Parathyroid adenoma (tissue), 2 donors: ENCODE results near the gene KCNMB1.

Experiments used
- H2AFZ ChIP-seq: fragments of 300-600 bp; sonication (generic); one replicate; pipeline ENCODE4 v1.7.0; 2017; ENCODE audit warnings: antibody characterized with exemption, mild to moderate bottlenecking
- H3K27ac ChIP-seq: fragments of 300-600 bp; sonication (generic); one replicate; pipeline ENCODE4 v1.7.0; 2017
- H3K27me3 ChIP-seq: fragments of 300-600 bp; sonication (generic); one replicate; pipeline ENCODE4 v1.7.0; 2017; ENCODE audit warnings: low read length; ENCODE audit not compliant: control insufficient read depth, insufficient read depth
- H3K36me3 ChIP-seq: fragments of 300-600 bp; sonication (generic); one replicate; pipeline ENCODE4 v1.7.0; 2017; ENCODE audit warnings: low read length; ENCODE audit not compliant: control insufficient read depth, insufficient read depth
- H3K4me1 ChIP-seq: fragments of 300-600 bp; sonication (generic); one replicate; pipeline ENCODE4 v1.7.0; 2017; ENCODE audit warnings: control low read depth
- H3K4me2 ChIP-seq: fragments of 300-600 bp; sonication (generic); one replicate; pipeline ENCODE4 v1.7.0; 2017; ENCODE audit warnings: low read length
- H3K4me3 ChIP-seq: fragments of 300-600 bp; sonication (generic); one replicate; pipeline ENCODE4 v1.7.0; 2017; ENCODE audit warnings: low read depth, low read length
- H3K79me2 ChIP-seq: fragments of 300-600 bp; sonication (generic); one replicate; pipeline ENCODE4 v1.7.0; 2017; ENCODE audit warnings: control low read depth
- H3K9ac ChIP-seq: fragments of 300-600 bp; sonication (generic); one replicate; pipeline ENCODE4 v1.7.0; 2017; ENCODE audit warnings: mild to moderate bottlenecking
- H3K9me3 ChIP-seq: fragments of 300-600 bp; sonication (generic); one replicate; pipeline ENCODE4 v1.7.0; 2017; ENCODE audit warnings: low read length; ENCODE audit not compliant: control insufficient read depth
- CTCF ChIP-seq: fragments of 300-600 bp; sonication (generic); IDR thresholded peaks from one replicate; pipeline ENCODE4 v1.7.0; 2017; ENCODE audit warnings: antibody characterized with exemption, mild to moderate bottlenecking
- donor health status: primary hyperparathyroidism.

Gene KCNMB1

GRCh38 chr5:170336065-170336464, 53.1 kb downstream of the KCNMB1 start:
- H3K27me3 ChIP-seq = no peaks in the 10 kb centered on the region
- no peak for TF ChIP-seq CTCF
- no peak overlapping the region for H3K4me3 ChIP-seq
- H3K4me2 ChIP-seq = no peak overlapping the region
- no peaks in the 10 kb centered on the region for H3K9me3 ChIP-seq
- H3K9ac ChIP-seq = no peak overlapping the region
- no peak overlapping the region for H3K27ac ChIP-seq
- no peaks in the 10 kb centered on the region for H3K4me1 ChIP-seq
- H3K79me2 ChIP-seq = no peaks in the 10 kb centered on the region
- H3K36me3 ChIP-seq = no peaks in the 10 kb centered on the region
- H2AFZ ChIP-seq = no peak overlapping the region

- Histone ChIP-seq H3K36me3 (no peaks in the 10 kb centered on the region), H3K27ac (no peak overlapping the region), H3K9me3 (no peaks in the 10 kb centered on the region), H3K9ac (no peak overlapping the region), H3K79me2 (no peaks in the 10 kb centered on the region), H2AFZ (no peak overlapping the region), H3K27me3 (no peaks in the 10 kb centered on the region), H3K4me1 (no peaks in the 10 kb centered on the region), H3K4me2 (no peak overlapping the region), H3K4me3 (no peak overlapping the region)
- TF ChIP-seq CTCF = no peak
These were observed 54.5 kb downstream of the KCNMB1 start for GRCh38 chr5:170334626-170335025.

GRCh38 chr5:170333161-170333910, 55.8 kb downstream of the KCNMB1 start:
- no peak overlapping the region for H3K4me3 ChIP-seq
- H3K9me3 ChIP-seq = no peaks in the 10 kb centered on the region
- no peaks in the 10 kb centered on the region for H3K79me2 ChIP-seq
- H3K36me3 ChIP-seq = no peaks in the 10 kb centered on the region
- no peak overlapping the region for H2AFZ ChIP-seq
- no peaks in the 10 kb centered on the region for H3K27me3 ChIP-seq
- no peak overlapping the region for H3K9ac ChIP-seq
- H3K27ac ChIP-seq = no peak overlapping the region
- H3K4me2 ChIP-seq = no peak overlapping the region
- no peaks in the 10 kb centered on the region for H3K4me1 ChIP-seq
- no peak for TF ChIP-seq CTCF

GRCh38 chr5:170332058-170332457, 57.1 kb downstream of the KCNMB1 start:
- H3K9ac ChIP-seq = no peak overlapping the region
- H3K27me3 ChIP-seq = no peaks in the 10 kb centered on the region
- H3K36me3 ChIP-seq = no peaks in the 10 kb centered on the region
- H3K4me3 ChIP-seq = no peak overlapping the region
- H3K4me2 ChIP-seq = no peak overlapping the region
- no peaks in the 10 kb centered on the region for H3K79me2 ChIP-seq
- no peak for TF ChIP-seq CTCF
- no peaks in the 10 kb centered on the region for H3K4me1 ChIP-seq
- no peaks in the 10 kb centered on the region for H3K9me3 ChIP-seq
- no peak overlapping the region for H2AFZ ChIP-seq
- H3K27ac ChIP-seq = no peak overlapping the region

- TF ChIP-seq CTCF = no peak
- H3K4me1 ChIP-seq = no peaks in the 10 kb centered on the region
- no peak overlapping the region for H3K4me3 ChIP-seq
- H3K27me3 ChIP-seq = no peaks in the 10 kb centered on the region
- no peak overlapping the region for H3K4me2 ChIP-seq
- H3K9ac ChIP-seq = no peak overlapping the region
- H2AFZ ChIP-seq = no peak overlapping the region
- no peaks in the 10 kb centered on the region for H3K36me3 ChIP-seq
- H3K27ac ChIP-seq = no peak overlapping the region
- no peaks in the 10 kb centered on the region for H3K9me3 ChIP-seq
- no peaks in the 10 kb centered on the region for H3K79me2 ChIP-seq
These were observed 58.6 kb downstream of the KCNMB1 start for GRCh38 chr5:170330568-170331054.
